GM12878 (cell line): Measurements from ENCODE around the gene PRR5L. TPM values are rescaled to one million over a fixed set of nuclear protein-coding genes. Genes with fewer than 3 reads are reported as not detected.

Experiments
- ATAC-seq: fragments of 200-7000 bp; cut with Tn5 transposase; 3 replicates; pipeline ENCODE4 v1.9.1; 2020; ENCODE audit warnings: mild to moderate bottlenecking, moderate library complexity
- BruUV-seq: library from RNA; stranded (reverse); fragments of 400-500 nt; replicated peaks from 2 replicates; lab custom pipeline; 2021; lab: Mats Ljungman, UMichigan
- CTCF ChIA-PET: fragments of 300-600 bp; sonication (Branson Sonifier 250); formaldehyde crosslinking; extraction: SDS; loops from one replicate; lab custom pipeline; 2021; ENCODE audit warnings: inconsistent platforms; lab: Yijun Ruan, JAX
- POLR2A ChIA-PET: fragments of 350-600 bp; formaldehyde crosslinking; extraction: SDS; loops from one replicate; lab custom pipeline; 2021; ENCODE audit warnings: inconsistent platforms; lab: Charles Lee
- RAD21 ChIA-PET: fragments of 300-600 bp; sonication (Branson Sonifier 250); formaldehyde crosslinking; loops from one replicate; lab custom pipeline; 2023; ENCODE audit warnings: antibody characterized with exemption; ENCODE audit not compliant: unreplicated experiment; lab: Charles Lee
- SMC1A ChIA-PET: fragments of 300-600 bp; sonication (Branson Sonifier 250); formaldehyde crosslinking; loops from one replicate; lab custom pipeline; 2023; ENCODE audit not compliant: unreplicated experiment, uncharacterized antibody; lab: Charles Lee
- DNase-seq: peaks from one replicate; pipeline ENCODE4 v3.0.0-alpha.2; 2011; ENCODE audit warnings: low read depth, low spot score
- FAIRE-seq: peaks from 3 replicates; lab custom pipeline; 2011; peaks lifted over from hg19 to GRCh38; lab: Jason Lieb, UNC
- H2AFZ ChIP-seq: 2 replicates; pipeline ENCODE4 v1.6.0; 2011; ENCODE audit warnings: low read depth, low read length, control low read depth; ENCODE audit not compliant: control insufficient read depth
- H3K27ac ChIP-seq: 2 replicates; pipeline ENCODE4 v1.5.1; 2011; ENCODE audit warnings: control low read depth; ENCODE audit not compliant: control insufficient read depth, insufficient read depth
- H3K27me3 ChIP-seq, 2 experiments: replicated peaks in 1 of 2; 2 replicates each; pipeline versions ENCODE4 v1.6.0 to v1.6.1; 2011; ENCODE audit warnings: low read length in 1 of 2; ENCODE audit not compliant: control insufficient read depth in 2 of 2, insufficient read depth in 2 of 2
- H3K36me3 ChIP-seq, 2 experiments: 2 replicates each; pipeline ENCODE4 v1.5.1; 2011; ENCODE audit warnings: low read length in 1 of 2; ENCODE audit not compliant: control insufficient read depth in 2 of 2, insufficient read depth in 2 of 2
- H3K4me1 ChIP-seq: 2 replicates; pipeline ENCODE4 v1.6.1; 2011; ENCODE audit warnings: mild to moderate bottlenecking, low read length, moderate library complexity, mixed read lengths; ENCODE audit not compliant: control insufficient read depth, insufficient read depth
- H3K4me2 ChIP-seq: 2 replicates; pipeline ENCODE4 v1.6.0; 2011; ENCODE audit warnings: control low read depth; ENCODE audit not compliant: control insufficient read depth, insufficient read depth
- H3K4me3 ChIP-seq: fragments of 200-600 bp; sonication (generic); 2 replicates; pipeline ENCODE4 v1.5.1; 2016
- H3K79me2 ChIP-seq: 2 replicates; pipeline ENCODE4 v1.6.0; 2011; ENCODE audit warnings: low read length; ENCODE audit not compliant: control insufficient read depth, insufficient read depth
- H3K9ac ChIP-seq: 2 replicates; pipeline ENCODE4 v1.8.0; 2011; ENCODE audit warnings: low read length, control low read depth, mixed read lengths; ENCODE audit not compliant: control insufficient read depth, insufficient read depth
- H3K9me3 ChIP-seq: replicated peaks from 3 replicates; pipeline ENCODE4 v1.5.1; 2011; ENCODE audit warnings: mild to moderate bottlenecking, low read length; ENCODE audit not compliant: control insufficient read depth, insufficient read depth
- H4K20me1 ChIP-seq: 2 replicates; pipeline ENCODE4 v1.6.0; 2011; ENCODE audit not compliant: control insufficient read depth, insufficient read depth
- CBX5 ChIP-seq: sonication (generic); IDR thresholded peaks from 2 replicates; pipeline ENCODE4 v1.6.1; 2016; ENCODE audit warnings: low read depth, moderate library complexity, mild to moderate bottlenecking, inconsistent platforms
- FOS ChIP-seq: IDR thresholded peaks from 3 replicates; pipeline ENCODE4 v1.6.1; 2011; ENCODE audit warnings: borderline replicate concordance; ENCODE audit not compliant: insufficient read length; ENCODE audit errors: extremely low read depth
- FOXM1 ChIP-seq: IDR thresholded peaks from 2 replicates; pipeline ENCODE4 v1.6.1; 2012; ENCODE audit warnings: low read depth, mild to moderate bottlenecking, inconsistent platforms, low read length, moderate library complexity
- JUNB ChIP-seq: IDR thresholded peaks from 2 replicates; pipeline ENCODE4 v1.6.1; 2016; ENCODE audit warnings: antibody characterized with exemption, mild to moderate bottlenecking
- KAT2A ChIP-seq: conservative IDR thresholded peaks from 2 replicates; pipeline ENCODE4 v1.6.1; 2011; ENCODE audit warnings: low read depth, low read length; ENCODE audit not compliant: control insufficient read depth
- MYC ChIP-seq: IDR thresholded peaks from 2 replicates; pipeline ENCODE4 v1.6.1; 2011; ENCODE audit warnings: mild to moderate bottlenecking, low read length, moderate library complexity, inconsistent platforms; ENCODE audit not compliant: insufficient read depth, insufficient replicate concordance, insufficient read length, severe bottlenecking
- SMAD1 ChIP-seq: fragments of 450-650 bp; IDR thresholded peaks from 2 replicates; pipeline ENCODE4 v1.6.1; 2018; ENCODE audit warnings: mild to moderate bottlenecking, low read depth; ENCODE audit not compliant: partially characterized antibody
- WRNIP1 ChIP-seq: IDR thresholded peaks from 2 replicates; pipeline ENCODE4 v1.6.1; 2011; ENCODE audit warnings: low read depth, low read length, improper control_type of control experiment, borderline replicate concordance
- ZZZ3 ChIP-seq: IDR thresholded peaks from 2 replicates; pipeline ENCODE4 v1.6.1; 2011; ENCODE audit warnings: low read depth; ENCODE audit not compliant: control insufficient read depth, insufficient read length
- WGBS: methylation state at CpG from one replicate; pipeline ENCODE4 v1.1.6; 2016; ENCODE audit warnings: low lambda C conversion rate; ENCODE audit not compliant: insufficient replicate concordance, insufficient coverage; ENCODE audit errors: missing lambda C conversion rate; 5-methylcytosine and 5-hydroxymethylcytosine counted together
- in situ Hi-C: fragments of 300-500 bp; cut with MboI; formaldehyde crosslinking; loops from 9 replicates; pipeline ENCODE4 v1.14.3; 2018; ENCODE audit warnings: mixed read lengths
- intact Hi-C: fragments of 100-400 bp; cut with micrococcal nuclease; formaldehyde crosslinking; loops from one replicate; pipeline ENCODE4 v1.14.2; 2022; ENCODE audit not compliant: unreplicated experiment
- polyA plus RNA-seq, 11 experiments: library from polyadenylated mRNA; depleted of rRNA in 4 of 11; unstranded in 6 of 11; stranded (reverse) in 5 of 11; fragments of >200 nt; fragmentation: Nextera tagmentation in 4 of 11; fragmentation: Illumina TruSeq in 1 of 11; extraction: Ambion mirVana in 4 of 11; extraction: Trizol in 1 of 11; gene quantifications; 1 replicate in 1 of 11; 2 replicates in 10 of 11; pipeline versions ENCODE4 v1.2.1 to v1.2.3, GENCODE V29; 2011 to 2016; ENCODE audit warnings: inconsistent platforms in 2 of 11, missing spikeins in 2 of 11, low read depth in 1 of 11
- total RNA-seq, 4 experiments: library from RNA; depleted of rRNA in 3 of 4; stranded (reverse); fragments of >200 nt in 3 of 4; fragmentation: Illumina TruSeq in 1 of 4; extraction: Trizol in 1 of 4; gene quantifications; 2 replicates each; pipeline versions ENCODE4 v1.2.1 to v1.2.3, GENCODE V29; 2013 to 2021
- TF ChIP-seq, protein P1 (sequence below): fragments of 150-350 bp; IDR thresholded peaks from 2 replicates; pipeline ENCODE4 v1.6.1; 2016; ENCODE audit warnings: low read depth, low read length
- TF ChIP-seq, protein P2 (sequence below): IDR thresholded peaks from 2 replicates; pipeline ENCODE4 v1.6.1; 2011; ENCODE audit warnings: low read depth, low read length, improper control_type of control experiment, borderline replicate concordance
- TF ChIP-seq, protein P3 (sequence below): fragments of 450-650 bp; IDR thresholded peaks from 2 replicates; pipeline ENCODE4 v1.6.1; 2014; ENCODE audit warnings: mild to moderate bottlenecking

Gene PRR5L
- total and polyA plus RNA-seq, 10 of the 15 experiments (the other 5 are each of a cell fraction or from before 2014, with no cell fraction given), result 0.11 to 4.2 (median 0.67) TPM; not detected in 1

GRCh38 chr11:36451045-36451444 is 155.0 kb downstream of the PRR5L start:
- intact Hi-C loops, result no loop called here
- H3K27ac ChIP-seq, result no peak overlapping the region

More at GRCh38 chr11:36451045-36451444, 155.0 kb downstream of the PRR5L start:
- H3K9me3 ChIP-seq, result no peaks in the 10 kb centered on the region
- H3K4me3 ChIP-seq, result no peak overlapping the region
- ChIA-PET RAD21 (no interaction called here), SMC1A (no interaction called here), CTCF (no interaction called here), POLR2A (interaction anchor here (0.6 kb wide), 1 partner anchor 30 kb away, joined by 3 read pairs; no protein-coding TSS in a partner anchor)
- H3K9ac ChIP-seq, result no peak overlapping the region
- H4K20me1 ChIP-seq, result no peaks in the 10 kb centered on the region
- no peak for FAIRE-seq
- no peaks in the 10 kb centered on the region for H3K79me2 ChIP-seq
- in situ Hi-C loops, result no loop called here
- WGBS, result 81% methylated on average over 6 of the region's 6 CpGs
- no peak for DNase-seq
- H3K4me1 ChIP-seq, result peaks cover 12% of the 10 kb centered on the region
- H3K36me3 ChIP-seq, result no peaks in the 10 kb centered on the region
- H3K4me2 ChIP-seq, result no peak overlapping the region
- TF ChIP-seq FOXM1 (no peak), ZZZ3 (no peak), WRNIP1 (no peak), FOS (no peak), CBX5 (no peak), JUNB (no peak), KAT2A (no peak), MYC (no peak), SMAD1 (no peak)
- TF ChIP-seq, protein P1, sequence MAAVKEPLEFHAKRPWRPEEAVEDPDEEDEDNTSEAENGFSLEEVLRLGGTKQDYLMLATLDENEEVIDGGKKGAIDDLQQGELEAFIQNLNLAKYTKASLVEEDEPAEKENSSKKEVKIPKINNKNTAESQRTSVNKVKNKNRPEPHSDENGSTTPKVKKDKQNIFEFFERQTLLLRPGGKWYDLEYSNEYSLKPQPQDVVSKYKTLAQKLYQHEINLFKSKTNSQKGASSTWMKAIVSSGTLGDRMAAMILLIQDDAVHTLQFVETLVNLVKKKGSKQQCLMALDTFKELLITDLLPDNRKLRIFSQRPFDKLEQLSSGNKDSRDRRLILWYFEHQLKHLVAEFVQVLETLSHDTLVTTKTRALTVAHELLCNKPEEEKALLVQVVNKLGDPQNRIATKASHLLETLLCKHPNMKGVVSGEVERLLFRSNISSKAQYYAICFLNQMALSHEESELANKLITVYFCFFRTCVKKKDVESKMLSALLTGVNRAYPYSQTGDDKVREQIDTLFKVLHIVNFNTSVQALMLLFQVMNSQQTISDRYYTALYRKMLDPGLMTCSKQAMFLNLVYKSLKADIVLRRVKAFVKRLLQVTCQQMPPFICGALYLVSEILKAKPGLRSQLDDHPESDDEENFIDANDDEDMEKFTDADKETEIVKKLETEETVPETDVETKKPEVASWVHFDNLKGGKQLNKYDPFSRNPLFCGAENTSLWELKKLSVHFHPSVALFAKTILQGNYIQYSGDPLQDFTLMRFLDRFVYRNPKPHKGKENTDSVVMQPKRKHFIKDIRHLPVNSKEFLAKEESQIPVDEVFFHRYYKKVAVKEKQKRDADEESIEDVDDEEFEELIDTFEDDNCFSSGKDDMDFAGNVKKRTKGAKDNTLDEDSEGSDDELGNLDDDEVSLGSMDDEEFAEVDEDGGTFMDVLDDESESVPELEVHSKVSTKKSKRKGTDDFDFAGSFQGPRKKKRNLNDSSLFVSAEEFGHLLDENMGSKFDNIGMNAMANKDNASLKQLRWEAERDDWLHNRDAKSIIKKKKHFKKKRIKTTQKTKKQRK, result no peak
- TF ChIP-seq, protein P2, sequence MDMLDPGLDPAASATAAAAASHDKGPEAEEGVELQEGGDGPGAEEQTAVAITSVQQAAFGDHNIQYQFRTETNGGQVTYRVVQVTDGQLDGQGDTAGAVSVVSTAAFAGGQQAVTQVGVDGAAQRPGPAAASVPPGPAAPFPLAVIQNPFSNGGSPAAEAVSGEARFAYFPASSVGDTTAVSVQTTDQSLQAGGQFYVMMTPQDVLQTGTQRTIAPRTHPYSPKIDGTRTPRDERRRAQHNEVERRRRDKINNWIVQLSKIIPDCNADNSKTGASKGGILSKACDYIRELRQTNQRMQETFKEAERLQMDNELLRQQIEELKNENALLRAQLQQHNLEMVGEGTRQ, result no peak
- TF ChIP-seq, protein P3, sequence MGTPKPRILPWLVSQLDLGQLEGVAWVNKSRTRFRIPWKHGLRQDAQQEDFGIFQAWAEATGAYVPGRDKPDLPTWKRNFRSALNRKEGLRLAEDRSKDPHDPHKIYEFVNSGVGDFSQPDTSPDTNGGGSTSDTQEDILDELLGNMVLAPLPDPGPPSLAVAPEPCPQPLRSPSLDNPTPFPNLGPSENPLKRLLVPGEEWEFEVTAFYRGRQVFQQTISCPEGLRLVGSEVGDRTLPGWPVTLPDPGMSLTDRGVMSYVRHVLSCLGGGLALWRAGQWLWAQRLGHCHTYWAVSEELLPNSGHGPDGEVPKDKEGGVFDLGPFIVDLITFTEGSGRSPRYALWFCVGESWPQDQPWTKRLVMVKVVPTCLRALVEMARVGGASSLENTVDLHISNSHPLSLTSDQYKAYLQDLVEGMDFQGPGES, result no peak
- no peak overlapping the region for H2AFZ ChIP-seq
- no TSS peak for BruUV-seq
- no peaks in the 10 kb centered on the region for H3K27me3 ChIP-seq
- no peak for ATAC-seq
